ENCODE results near the gene MDK.
A peak's percentile ranks its signal among the peaks of the same experiment; 100 is the strongest.

The MDK gene

DNA sequence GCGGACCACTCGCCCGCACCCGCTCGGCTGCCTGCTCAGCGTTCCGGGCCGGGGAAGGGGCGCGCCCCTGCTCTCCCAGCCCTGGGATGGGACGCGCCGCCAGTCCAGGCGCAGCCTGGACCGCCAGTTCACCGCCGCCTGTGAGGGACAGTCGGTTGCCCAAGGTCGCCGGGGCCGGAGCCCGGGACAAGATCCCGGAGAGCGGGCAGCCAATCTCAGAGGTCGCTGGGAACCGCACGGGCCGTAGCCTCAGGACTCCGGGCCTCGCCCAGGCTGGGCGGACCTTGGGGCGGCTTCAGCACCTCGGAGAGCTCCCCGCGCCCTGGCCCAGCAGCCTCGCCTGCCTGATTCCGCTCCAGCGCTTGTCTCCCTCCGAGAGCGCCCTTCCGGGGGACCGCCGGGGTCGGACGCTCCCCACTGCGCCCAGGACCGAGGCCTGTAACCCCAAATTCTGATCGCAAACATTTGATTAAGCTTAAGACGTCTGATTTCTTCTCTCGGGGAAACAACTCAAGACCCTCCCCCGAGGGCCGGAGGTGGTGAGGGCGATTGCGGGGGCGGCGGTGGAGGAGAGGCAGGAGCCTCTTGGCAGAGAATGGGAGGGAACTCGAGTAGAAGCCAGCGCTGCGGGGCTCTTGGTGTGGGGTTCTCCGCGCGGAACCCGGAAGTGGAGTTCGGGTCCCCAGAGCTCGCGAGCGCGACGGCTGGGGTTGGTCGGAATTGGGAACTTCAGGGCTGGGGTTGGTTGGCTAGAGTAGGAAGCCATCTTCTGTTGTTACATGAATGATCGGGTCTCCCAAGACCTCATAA, 11.2 kb downstream of the MDK start:
- no peak overlapping the region for H3K27ac ChIP-seq (ENCODE audit: low read depth, low read length, poor library complexity, severe bottlenecking)
- no peaks in the 10 kb centered on the region for H3F3A ChIP-seq (ENCODE audit: insufficient read depth, low read length)
- peak overlapping the region; percentile 54 for H3K4me3 ChIP-seq (ENCODE audit: low read depth, low read length, poor library complexity, severe bottlenecking)
- H3K27me3 ChIP-seq (ENCODE audit: insufficient read depth, low read length), result peaks cover 4% of the 10 kb centered on the region; the same call in 1 of the 2 replicates
- H3K9me2 ChIP-seq (ENCODE audit: low read depth, low read length), result no peaks in the 10 kb centered on the region
- H2AFZ ChIP-seq (ENCODE audit: low read length), result no peak overlapping the region
- no peaks in the 10 kb centered on the region for H3K9me3 ChIP-seq (ENCODE audit: low read length)
- H3K4me1 ChIP-seq (ENCODE audit: insufficient read depth, low read length, severe bottlenecking), result peaks cover 24% of the 10 kb centered on the region
- peaks cover 7% of the 10 kb centered on the region for H3K36me3 ChIP-seq (ENCODE audit: insufficient read depth, low read length)
- H3K9ac ChIP-seq (ENCODE audit: low read length), result no peak overlapping the region
- H3K79me2 ChIP-seq (ENCODE audit: insufficient read depth, low read length), result no peaks in the 10 kb centered on the region
- TF ChIP-seq, protein P1, sequence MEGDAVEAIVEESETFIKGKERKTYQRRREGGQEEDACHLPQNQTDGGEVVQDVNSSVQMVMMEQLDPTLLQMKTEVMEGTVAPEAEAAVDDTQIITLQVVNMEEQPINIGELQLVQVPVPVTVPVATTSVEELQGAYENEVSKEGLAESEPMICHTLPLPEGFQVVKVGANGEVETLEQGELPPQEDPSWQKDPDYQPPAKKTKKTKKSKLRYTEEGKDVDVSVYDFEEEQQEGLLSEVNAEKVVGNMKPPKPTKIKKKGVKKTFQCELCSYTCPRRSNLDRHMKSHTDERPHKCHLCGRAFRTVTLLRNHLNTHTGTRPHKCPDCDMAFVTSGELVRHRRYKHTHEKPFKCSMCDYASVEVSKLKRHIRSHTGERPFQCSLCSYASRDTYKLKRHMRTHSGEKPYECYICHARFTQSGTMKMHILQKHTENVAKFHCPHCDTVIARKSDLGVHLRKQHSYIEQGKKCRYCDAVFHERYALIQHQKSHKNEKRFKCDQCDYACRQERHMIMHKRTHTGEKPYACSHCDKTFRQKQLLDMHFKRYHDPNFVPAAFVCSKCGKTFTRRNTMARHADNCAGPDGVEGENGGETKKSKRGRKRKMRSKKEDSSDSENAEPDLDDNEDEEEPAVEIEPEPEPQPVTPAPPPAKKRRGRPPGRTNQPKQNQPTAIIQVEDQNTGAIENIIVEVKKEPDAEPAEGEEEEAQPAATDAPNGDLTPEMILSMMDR (IDR thresholded peaks at IDR 0.05; ENCODE audit: low read length), result no peak
- no peak for TF ChIP-seq EZH2 (IDR thresholded peaks at IDR 0.05; ENCODE audit: borderline replicate concordance, low read length)
- peak overlapping the region; percentile 89 for H3K4me2 ChIP-seq (ENCODE audit: low read length)
- H4K20me1 ChIP-seq (ENCODE audit: insufficient read depth, low read length), result no peaks in the 10 kb centered on the region

DNA sequence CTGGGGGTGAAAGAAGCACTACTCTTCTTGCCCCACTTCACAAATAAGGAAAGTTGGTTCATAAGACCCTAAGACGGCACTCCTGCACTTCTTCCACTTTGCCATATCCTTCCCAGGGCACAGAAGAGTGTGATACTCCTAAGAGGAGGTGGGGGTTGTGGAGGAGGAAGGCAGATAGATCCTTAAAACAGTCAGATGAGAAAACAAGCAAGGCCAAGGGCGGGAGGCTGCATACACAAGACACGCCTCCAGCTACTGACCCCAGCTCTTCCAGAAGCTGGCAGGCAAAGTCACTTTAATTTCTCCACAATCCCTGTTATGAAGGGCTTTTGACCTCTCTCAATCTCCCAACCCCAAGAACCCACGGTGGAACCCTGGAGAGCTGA, 11.8 kb downstream of the MDK start:
- Histone ChIP-seq H3K9ac (ENCODE audit: low read length) (no peak overlapping the region), H3K4me1 (ENCODE audit: insufficient read depth, low read length, severe bottlenecking) (peaks cover 24% of the 10 kb centered on the region), H3K4me2 (ENCODE audit: low read length) (peak overlapping the region; percentile 89; the same call in 1 of the 2 replicates), H2AFZ (ENCODE audit: low read length) (no peak overlapping the region), H3K27me3 (ENCODE audit: insufficient read depth, low read length) (peaks cover 4% of the 10 kb centered on the region; the same call in 1 of the 2 replicates), H3K9me3 (ENCODE audit: low read length) (no peaks in the 10 kb centered on the region), H3K9me2 (ENCODE audit: low read depth, low read length) (no peaks in the 10 kb centered on the region), H3K79me2 (ENCODE audit: insufficient read depth, low read length) (no peaks in the 10 kb centered on the region), H3K4me3 (ENCODE audit: low read depth, low read length, poor library complexity, severe bottlenecking) (peak overlapping the region; percentile 54), H3K36me3 (ENCODE audit: insufficient read depth, low read length) (peaks cover 7% of the 10 kb centered on the region), H4K20me1 (ENCODE audit: insufficient read depth, low read length) (no peaks in the 10 kb centered on the region), H3F3A (ENCODE audit: insufficient read depth, low read length) (no peaks in the 10 kb centered on the region), H3K27ac (ENCODE audit: low read depth, low read length, poor library complexity, severe bottlenecking) (no peak overlapping the region)
- no peak for TF ChIP-seq EZH2 (IDR thresholded peaks at IDR 0.05; ENCODE audit: borderline replicate concordance, low read length)
- TF ChIP-seq, protein P1 (IDR thresholded peaks at IDR 0.05; ENCODE audit: low read length), result no peak

DNA sequence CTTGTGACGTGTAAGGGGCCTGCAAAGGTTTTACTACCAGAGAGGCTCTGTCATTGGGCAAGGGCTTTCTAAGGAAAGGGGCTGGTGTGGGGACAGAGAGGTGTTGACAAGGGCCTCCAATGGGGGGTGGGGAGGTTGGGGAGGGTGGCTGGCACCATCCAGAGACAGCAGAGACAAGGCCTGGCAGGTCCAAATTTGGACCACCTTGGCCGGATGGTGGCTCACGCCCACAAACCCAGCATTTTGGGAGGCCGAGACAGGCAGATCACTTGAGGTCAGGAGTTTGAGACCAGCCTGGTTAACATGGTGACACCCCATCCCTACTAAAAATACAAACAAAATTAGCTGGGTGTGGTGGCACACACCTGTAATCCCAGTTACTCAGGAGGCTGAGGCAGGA, 12.3 kb downstream of the MDK start:
- TF ChIP-seq, protein P1 (IDR thresholded peaks at IDR 0.05; ENCODE audit: low read length), result no peak
- TF ChIP-seq EZH2 (IDR thresholded peaks at IDR 0.05; ENCODE audit: borderline replicate concordance, low read length), result no peak
- Histone ChIP-seq H2AFZ (ENCODE audit: low read length) (no peak overlapping the region), H3F3A (ENCODE audit: insufficient read depth, low read length) (no peaks in the 10 kb centered on the region), H3K4me2 (ENCODE audit: low read length) (no peak overlapping the region), H3K27me3 (ENCODE audit: insufficient read depth, low read length) (peaks cover 4% of the 10 kb centered on the region; the same call in 1 of the 2 replicates), H3K9ac (ENCODE audit: low read length) (no peak overlapping the region), H3K4me1 (ENCODE audit: insufficient read depth, low read length, severe bottlenecking) (peaks cover 24% of the 10 kb centered on the region), H3K36me3 (ENCODE audit: insufficient read depth, low read length) (peaks cover 7% of the 10 kb centered on the region), H3K79me2 (ENCODE audit: insufficient read depth, low read length) (no peaks in the 10 kb centered on the region), H3K4me3 (ENCODE audit: low read depth, low read length, poor library complexity, severe bottlenecking) (no peak overlapping the region), H3K27ac (ENCODE audit: low read depth, low read length, poor library complexity, severe bottlenecking) (no peak overlapping the region), H3K9me2 (ENCODE audit: low read depth, low read length) (no peaks in the 10 kb centered on the region), H3K9me3 (ENCODE audit: low read length) (no peaks in the 10 kb centered on the region), H4K20me1 (ENCODE audit: insufficient read depth, low read length) (no peaks in the 10 kb centered on the region)
